K562 (cell line): ENCODE data around the gene RUNX1. TPM values are rescaled to one million over a fixed set of nuclear protein-coding genes. Genes with fewer than 3 reads are reported as not detected.

Source experiments
- GABPA ChIP-seq: fragments of 200-800 bp; sonication (Bioruptor generic); conservative IDR thresholded peaks from 2 replicates; pipeline ENCODE4 v1.6.1; 2016; ENCODE audit warnings: low read depth, missing genetic modification characterization, missing compliant biosample characterization
- ILF3 ChIP-seq: fragments of 450-650 bp; IDR thresholded peaks from 2 replicates; pipeline ENCODE4 v1.6.1; 2018; ENCODE audit warnings: antibody characterized with exemption, mild to moderate bottlenecking, moderate library complexity, borderline replicate concordance
- MAFF ChIP-seq: IDR thresholded peaks from 2 replicates; pipeline ENCODE4 v1.6.1; 2012; ENCODE audit warnings: low read length, improper control_type of control experiment
- RBM25 ChIP-seq: fragments of 200-400 bp; formaldehyde crosslinking; IDR thresholded peaks from 2 replicates; pipeline ENCODE4 v1.6.1; 2018; ENCODE audit warnings: low read length, low read depth, moderate library complexity; ENCODE audit not compliant: severe bottlenecking
- RFX1 ChIP-seq: fragments of 450-650 bp; IDR thresholded peaks from 2 replicates; pipeline ENCODE4 v1.6.1; 2016; ENCODE audit warnings: mild to moderate bottlenecking, moderate library complexity
- TGIF2 ChIP-seq: sonication (generic); formaldehyde crosslinking; IDR thresholded peaks from 2 replicates; pipeline ENCODE4 v1.8.1; 2022; ENCODE audit warnings: mild to moderate bottlenecking, missing genetic modification reagents, moderate library complexity
- ZNF212 ChIP-seq: fragments of 450-650 bp; formaldehyde crosslinking; IDR thresholded peaks from 2 replicates; pipeline ENCODE4 v1.4.0; 2020; ENCODE audit warnings: mild to moderate bottlenecking
- polyA plus RNA-seq, 8 experiments: library from polyadenylated mRNA; depleted of rRNA in 4 of 8; stranded (reverse) in 5 of 8; unstranded in 3 of 8; fragments of >200 nt; fragmentation: Nextera tagmentation in 2 of 8; fragmentation: Illumina TruSeq in 1 of 8; extraction: Ambion mirVana in 2 of 8; extraction: Trizol in 1 of 8; gene quantifications; 2 replicates each; pipeline versions ENCODE4 v1.2.1 to v1.2.3, GENCODE V29; 2011 to 2014; ENCODE audit warnings: inconsistent platforms in 1 of 8, missing spikeins in 1 of 8
- total RNA-seq, 7 experiments: library from RNA; depleted of rRNA in 6 of 7; stranded (reverse); fragments of >200 nt in 6 of 7; fragmentation: Illumina TruSeq in 2 of 7; extraction: Trizol in 2 of 7; gene quantifications; 2 replicates each; pipeline versions ENCODE4 v1.2.1 to v1.2.3, GENCODE V29; 2011 to 2021; ENCODE audit warnings: low replicate concordance in 1 of 7
- TF ChIP-seq, protein P1 (sequence below): fragments of 200-600 bp; sonication (generic); IDR thresholded peaks from one replicate; pipeline ENCODE4 v1.6.1; 2012; ENCODE audit warnings: mild to moderate bottlenecking, low read depth, low read length, inconsistent platforms
- TF ChIP-seq, protein P2 (sequence below): sonication (generic); formaldehyde crosslinking; IDR thresholded peaks from 2 replicates; pipeline ENCODE4 v1.8.1; 2023; ENCODE audit warnings: mild to moderate bottlenecking, missing genetic modification reagents, moderate library complexity
- TF ChIP-seq, protein P3 (sequence below), 2 experiments: fragments of 450-650 bp in 1 of 2; IDR thresholded peaks; 2 replicates each; pipeline ENCODE4 v1.6.1; 2011 to 2017; ENCODE audit warnings: low read depth in 2 of 2, antibody characterized with exemption in 1 of 2, borderline replicate concordance in 1 of 2, low read length in 1 of 2, mild to moderate bottlenecking in 1 of 2, mixed read lengths in 1 of 2; ENCODE audit not compliant: control insufficient read depth in 1 of 2

RUNX1 gene
- total and polyA plus RNA-seq, 9 of the 15 experiments (the other 6 are each of a cell fraction or from before 2014, with no cell fraction given) = 2.2 to 68.6 (median 17.8) TPM

DNA sequence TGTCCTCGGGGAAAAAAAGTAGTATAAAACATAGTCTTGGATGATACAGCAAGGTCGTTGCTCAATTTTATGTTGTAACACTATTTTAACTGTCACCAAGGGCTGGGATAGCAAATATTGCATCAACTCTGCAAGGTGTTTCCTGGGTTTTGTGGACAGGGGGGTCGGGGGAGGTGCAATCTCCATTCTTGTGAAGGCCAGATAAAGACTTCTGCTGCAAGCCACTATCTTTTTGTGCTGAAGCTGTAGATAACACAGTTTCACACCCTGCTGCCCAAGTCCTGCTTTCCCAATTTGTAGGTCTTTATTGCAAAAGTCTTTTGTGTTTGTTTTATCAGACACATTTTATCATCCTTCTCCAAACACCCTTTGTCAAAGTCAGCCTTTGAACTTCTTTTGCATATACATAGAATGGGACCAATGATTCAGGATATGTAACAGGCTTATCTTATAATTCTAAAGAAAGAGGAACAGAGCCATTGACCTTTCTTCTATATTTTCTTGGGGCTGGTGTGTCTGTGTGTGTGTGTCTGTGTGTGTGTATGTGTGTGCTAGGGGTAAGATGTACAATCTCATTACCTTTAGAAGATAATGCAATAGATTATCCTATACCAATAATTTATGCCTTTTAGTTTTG is 140.6 kb downstream of the RUNX1 start (continued):
- TF ChIP-seq, protein P1, sequence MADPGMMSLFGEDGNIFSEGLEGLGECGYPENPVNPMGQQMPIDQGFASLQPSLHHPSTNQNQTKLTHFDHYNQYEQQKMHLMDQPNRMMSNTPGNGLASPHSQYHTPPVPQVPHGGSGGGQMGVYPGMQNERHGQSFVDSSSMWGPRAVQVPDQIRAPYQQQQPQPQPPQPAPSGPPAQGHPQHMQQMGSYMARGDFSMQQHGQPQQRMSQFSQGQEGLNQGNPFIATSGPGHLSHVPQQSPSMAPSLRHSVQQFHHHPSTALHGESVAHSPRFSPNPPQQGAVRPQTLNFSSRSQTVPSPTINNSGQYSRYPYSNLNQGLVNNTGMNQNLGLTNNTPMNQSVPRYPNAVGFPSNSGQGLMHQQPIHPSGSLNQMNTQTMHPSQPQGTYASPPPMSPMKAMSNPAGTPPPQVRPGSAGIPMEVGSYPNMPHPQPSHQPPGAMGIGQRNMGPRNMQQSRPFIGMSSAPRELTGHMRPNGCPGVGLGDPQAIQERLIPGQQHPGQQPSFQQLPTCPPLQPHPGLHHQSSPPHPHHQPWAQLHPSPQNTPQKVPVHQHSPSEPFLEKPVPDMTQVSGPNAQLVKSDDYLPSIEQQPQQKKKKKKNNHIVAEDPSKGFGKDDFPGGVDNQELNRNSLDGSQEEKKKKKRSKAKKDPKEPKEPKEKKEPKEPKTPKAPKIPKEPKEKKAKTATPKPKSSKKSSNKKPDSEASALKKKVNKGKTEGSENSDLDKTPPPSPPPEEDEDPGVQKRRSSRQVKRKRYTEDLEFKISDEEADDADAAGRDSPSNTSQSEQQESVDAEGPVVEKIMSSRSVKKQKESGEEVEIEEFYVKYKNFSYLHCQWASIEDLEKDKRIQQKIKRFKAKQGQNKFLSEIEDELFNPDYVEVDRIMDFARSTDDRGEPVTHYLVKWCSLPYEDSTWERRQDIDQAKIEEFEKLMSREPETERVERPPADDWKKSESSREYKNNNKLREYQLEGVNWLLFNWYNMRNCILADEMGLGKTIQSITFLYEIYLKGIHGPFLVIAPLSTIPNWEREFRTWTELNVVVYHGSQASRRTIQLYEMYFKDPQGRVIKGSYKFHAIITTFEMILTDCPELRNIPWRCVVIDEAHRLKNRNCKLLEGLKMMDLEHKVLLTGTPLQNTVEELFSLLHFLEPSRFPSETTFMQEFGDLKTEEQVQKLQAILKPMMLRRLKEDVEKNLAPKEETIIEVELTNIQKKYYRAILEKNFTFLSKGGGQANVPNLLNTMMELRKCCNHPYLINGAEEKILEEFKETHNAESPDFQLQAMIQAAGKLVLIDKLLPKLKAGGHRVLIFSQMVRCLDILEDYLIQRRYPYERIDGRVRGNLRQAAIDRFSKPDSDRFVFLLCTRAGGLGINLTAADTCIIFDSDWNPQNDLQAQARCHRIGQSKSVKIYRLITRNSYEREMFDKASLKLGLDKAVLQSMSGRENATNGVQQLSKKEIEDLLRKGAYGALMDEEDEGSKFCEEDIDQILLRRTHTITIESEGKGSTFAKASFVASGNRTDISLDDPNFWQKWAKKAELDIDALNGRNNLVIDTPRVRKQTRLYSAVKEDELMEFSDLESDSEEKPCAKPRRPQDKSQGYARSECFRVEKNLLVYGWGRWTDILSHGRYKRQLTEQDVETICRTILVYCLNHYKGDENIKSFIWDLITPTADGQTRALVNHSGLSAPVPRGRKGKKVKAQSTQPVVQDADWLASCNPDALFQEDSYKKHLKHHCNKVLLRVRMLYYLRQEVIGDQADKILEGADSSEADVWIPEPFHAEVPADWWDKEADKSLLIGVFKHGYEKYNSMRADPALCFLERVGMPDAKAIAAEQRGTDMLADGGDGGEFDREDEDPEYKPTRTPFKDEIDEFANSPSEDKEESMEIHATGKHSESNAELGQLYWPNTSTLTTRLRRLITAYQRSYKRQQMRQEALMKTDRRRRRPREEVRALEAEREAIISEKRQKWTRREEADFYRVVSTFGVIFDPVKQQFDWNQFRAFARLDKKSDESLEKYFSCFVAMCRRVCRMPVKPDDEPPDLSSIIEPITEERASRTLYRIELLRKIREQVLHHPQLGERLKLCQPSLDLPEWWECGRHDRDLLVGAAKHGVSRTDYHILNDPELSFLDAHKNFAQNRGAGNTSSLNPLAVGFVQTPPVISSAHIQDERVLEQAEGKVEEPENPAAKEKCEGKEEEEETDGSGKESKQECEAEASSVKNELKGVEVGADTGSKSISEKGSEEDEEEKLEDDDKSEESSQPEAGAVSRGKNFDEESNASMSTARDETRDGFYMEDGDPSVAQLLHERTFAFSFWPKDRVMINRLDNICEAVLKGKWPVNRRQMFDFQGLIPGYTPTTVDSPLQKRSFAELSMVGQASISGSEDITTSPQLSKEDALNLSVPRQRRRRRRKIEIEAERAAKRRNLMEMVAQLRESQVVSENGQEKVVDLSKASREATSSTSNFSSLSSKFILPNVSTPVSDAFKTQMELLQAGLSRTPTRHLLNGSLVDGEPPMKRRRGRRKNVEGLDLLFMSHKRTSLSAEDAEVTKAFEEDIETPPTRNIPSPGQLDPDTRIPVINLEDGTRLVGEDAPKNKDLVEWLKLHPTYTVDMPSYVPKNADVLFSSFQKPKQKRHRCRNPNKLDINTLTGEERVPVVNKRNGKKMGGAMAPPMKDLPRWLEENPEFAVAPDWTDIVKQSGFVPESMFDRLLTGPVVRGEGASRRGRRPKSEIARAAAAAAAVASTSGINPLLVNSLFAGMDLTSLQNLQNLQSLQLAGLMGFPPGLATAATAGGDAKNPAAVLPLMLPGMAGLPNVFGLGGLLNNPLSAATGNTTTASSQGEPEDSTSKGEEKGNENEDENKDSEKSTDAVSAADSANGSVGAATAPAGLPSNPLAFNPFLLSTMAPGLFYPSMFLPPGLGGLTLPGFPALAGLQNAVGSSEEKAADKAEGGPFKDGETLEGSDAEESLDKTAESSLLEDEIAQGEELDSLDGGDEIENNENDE = peak; percentile 38
- peak; percentile 56 for TF ChIP-seq RFX1
- TF ChIP-seq ZNF212 (CRISPR knock-in tag) = no peak
- peak; percentile 33 for TF ChIP-seq RBM25
- TF ChIP-seq, protein P2, sequence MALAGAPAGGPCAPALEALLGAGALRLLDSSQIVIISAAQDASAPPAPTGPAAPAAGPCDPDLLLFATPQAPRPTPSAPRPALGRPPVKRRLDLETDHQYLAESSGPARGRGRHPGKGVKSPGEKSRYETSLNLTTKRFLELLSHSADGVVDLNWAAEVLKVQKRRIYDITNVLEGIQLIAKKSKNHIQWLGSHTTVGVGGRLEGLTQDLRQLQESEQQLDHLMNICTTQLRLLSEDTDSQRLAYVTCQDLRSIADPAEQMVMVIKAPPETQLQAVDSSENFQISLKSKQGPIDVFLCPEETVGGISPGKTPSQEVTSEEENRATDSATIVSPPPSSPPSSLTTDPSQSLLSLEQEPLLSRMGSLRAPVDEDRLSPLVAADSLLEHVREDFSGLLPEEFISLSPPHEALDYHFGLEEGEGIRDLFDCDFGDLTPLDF (CRISPR knock-in tag) = no peak
- no peak for TF ChIP-seq ILF3
- TF ChIP-seq MAFF = peak; percentile 28; the same call in 1 of the 2 replicates
- TF ChIP-seq, protein P3, sequence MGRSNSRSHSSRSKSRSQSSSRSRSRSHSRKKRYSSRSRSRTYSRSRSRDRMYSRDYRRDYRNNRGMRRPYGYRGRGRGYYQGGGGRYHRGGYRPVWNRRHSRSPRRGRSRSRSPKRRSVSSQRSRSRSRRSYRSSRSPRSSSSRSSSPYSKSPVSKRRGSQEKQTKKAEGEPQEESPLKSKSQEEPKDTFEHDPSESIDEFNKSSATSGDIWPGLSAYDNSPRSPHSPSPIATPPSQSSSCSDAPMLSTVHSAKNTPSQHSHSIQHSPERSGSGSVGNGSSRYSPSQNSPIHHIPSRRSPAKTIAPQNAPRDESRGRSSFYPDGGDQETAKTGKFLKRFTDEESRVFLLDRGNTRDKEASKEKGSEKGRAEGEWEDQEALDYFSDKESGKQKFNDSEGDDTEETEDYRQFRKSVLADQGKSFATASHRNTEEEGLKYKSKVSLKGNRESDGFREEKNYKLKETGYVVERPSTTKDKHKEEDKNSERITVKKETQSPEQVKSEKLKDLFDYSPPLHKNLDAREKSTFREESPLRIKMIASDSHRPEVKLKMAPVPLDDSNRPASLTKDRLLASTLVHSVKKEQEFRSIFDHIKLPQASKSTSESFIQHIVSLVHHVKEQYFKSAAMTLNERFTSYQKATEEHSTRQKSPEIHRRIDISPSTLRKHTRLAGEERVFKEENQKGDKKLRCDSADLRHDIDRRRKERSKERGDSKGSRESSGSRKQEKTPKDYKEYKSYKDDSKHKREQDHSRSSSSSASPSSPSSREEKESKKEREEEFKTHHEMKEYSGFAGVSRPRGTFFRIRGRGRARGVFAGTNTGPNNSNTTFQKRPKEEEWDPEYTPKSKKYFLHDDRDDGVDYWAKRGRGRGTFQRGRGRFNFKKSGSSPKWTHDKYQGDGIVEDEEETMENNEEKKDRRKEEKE (IDR thresholded peaks at IDR 0.05; ENCODE audit: borderline replicate concordance in 1 of 2, control insufficient read depth in 1 of 2, low read depth in 2 of 2, low read length in 1 of 2) = no peak
- peak; percentile 72 for TF ChIP-seq GABPA (tag)
- TF ChIP-seq TGIF2 = no peak
